AG09309 (cell line): ENCODE results near the gene ZMIZ1.

Experiments used
- DNase-seq: peaks from one replicate; pipeline ENCODE4 v3.0.0-alpha.2; 2010; ENCODE audit warnings: low read depth
- H3K4me3 ChIP-seq: 2 replicates; pipeline ENCODE4 v1.5.1; 2011; ENCODE audit warnings: mild to moderate bottlenecking, low read depth, low read length, moderate library complexity; ENCODE audit not compliant: control insufficient read depth
- CTCF ChIP-seq: IDR thresholded peaks from 2 replicates; pipeline ENCODE4 v1.5.1; 2011; ENCODE audit warnings: mild to moderate bottlenecking, low read depth, low read length, inconsistent platforms; ENCODE audit not compliant: insufficient read depth, control insufficient read depth; ENCODE audit errors: missing control alignments

ZMIZ1 gene

GRCh38 chr10:79262131-79262530 lies 193.4 kb downstream of the ZMIZ1 start:
- no peak for DNase-seq
- no peak overlapping the region for H3K4me3 ChIP-seq
- no peak for TF ChIP-seq CTCF

- H3K4me3 ChIP-seq, result no peak overlapping the region
- no peak for DNase-seq
- no peak for TF ChIP-seq CTCF
These were observed 194.4 kb downstream of the ZMIZ1 start for GRCh38 chr10:79262959-79263746.

- no peak for TF ChIP-seq CTCF
- H3K4me3 ChIP-seq, result no peak overlapping the region
- DNase-seq, result no peak
These were observed 195.2 kb downstream of the ZMIZ1 start for GRCh38 chr10:79263939-79264338.

GRCh38 chr10:79264942-79265341 lies 196.2 kb downstream of the ZMIZ1 start:
- no peak for TF ChIP-seq CTCF
- DNase-seq, result no peak
- no peak overlapping the region for H3K4me3 ChIP-seq

GRCh38 chr10:79266084-79266483 lies 197.3 kb downstream of the ZMIZ1 start:
- no peak for TF ChIP-seq CTCF
- H3K4me3 ChIP-seq, result no peak overlapping the region
- no peak for DNase-seq

- H3K4me3 ChIP-seq, result no peak overlapping the region
- no peak for TF ChIP-seq CTCF
- DNase-seq, result peak; percentile 79
These were observed 198.0 kb downstream of the ZMIZ1 start for GRCh38 chr10:79266543-79267312.

- TF ChIP-seq CTCF, result peak; percentile 25
- H3K4me3 ChIP-seq, result no peak overlapping the region
- DNase-seq, result no peak
These were observed 198.7 kb downstream of the ZMIZ1 start for GRCh38 chr10:79267499-79267898.
